ENCODE data around the gene FOXF2.

Gene FOXF2

DNA sequence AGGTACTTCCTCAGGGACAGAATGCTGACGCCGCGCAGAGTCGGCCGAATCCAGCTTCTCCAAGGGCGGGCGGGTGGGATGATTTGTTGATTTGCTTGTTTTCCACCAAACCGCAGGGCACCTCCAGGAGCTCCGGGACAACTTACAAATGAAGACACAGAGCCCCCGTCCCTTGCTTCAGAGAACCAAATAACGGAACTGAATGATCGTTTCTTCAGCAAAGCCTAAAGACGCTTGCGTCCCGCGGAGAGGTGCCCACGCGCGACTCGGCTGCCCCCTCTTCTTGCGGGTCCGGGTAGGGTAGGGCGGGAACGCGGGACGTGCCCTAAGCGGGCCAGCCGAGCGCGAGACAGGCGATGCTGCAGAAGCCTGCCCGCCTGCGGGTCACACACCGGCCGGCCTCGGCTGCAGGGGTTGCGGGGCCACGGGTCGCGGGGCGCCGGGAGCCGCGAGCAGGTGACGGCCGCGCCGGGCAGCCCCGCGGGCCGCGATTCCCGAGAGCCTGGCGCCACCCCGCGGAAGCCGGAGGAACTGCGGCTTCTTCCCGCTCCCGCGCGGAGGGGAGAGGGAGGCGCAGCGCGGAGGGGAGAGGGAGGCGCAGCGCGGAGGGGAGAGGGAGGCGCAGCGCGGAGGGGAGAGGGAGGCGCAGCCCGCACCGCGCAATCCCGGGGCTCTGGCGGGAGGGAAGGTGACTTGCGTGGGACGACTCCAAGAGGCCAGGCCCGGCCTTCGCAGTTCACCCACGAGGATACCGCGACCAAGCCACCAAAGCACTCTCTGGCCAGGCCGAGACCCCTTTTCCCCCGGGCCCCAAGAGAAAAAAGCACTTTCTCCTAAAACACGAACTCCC lies 7.7 kb upstream of the FOXF2 start:
- in situ Hi-C loops (cut with HindIII; ENCODE audit: low sequenced_read_pairs) = no loop called here
- no peak for DNase-seq (ENCODE audit: low read depth, low spot score)
- TF ChIP-seq, protein P1, sequence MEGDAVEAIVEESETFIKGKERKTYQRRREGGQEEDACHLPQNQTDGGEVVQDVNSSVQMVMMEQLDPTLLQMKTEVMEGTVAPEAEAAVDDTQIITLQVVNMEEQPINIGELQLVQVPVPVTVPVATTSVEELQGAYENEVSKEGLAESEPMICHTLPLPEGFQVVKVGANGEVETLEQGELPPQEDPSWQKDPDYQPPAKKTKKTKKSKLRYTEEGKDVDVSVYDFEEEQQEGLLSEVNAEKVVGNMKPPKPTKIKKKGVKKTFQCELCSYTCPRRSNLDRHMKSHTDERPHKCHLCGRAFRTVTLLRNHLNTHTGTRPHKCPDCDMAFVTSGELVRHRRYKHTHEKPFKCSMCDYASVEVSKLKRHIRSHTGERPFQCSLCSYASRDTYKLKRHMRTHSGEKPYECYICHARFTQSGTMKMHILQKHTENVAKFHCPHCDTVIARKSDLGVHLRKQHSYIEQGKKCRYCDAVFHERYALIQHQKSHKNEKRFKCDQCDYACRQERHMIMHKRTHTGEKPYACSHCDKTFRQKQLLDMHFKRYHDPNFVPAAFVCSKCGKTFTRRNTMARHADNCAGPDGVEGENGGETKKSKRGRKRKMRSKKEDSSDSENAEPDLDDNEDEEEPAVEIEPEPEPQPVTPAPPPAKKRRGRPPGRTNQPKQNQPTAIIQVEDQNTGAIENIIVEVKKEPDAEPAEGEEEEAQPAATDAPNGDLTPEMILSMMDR (IDR thresholded peaks at IDR 0.05; ENCODE audit: low read depth, low read length) = peak; percentile 68
- no peak overlapping the region for H3K4me3 ChIP-seq (ENCODE audit: low read depth, low read length)

DNA sequence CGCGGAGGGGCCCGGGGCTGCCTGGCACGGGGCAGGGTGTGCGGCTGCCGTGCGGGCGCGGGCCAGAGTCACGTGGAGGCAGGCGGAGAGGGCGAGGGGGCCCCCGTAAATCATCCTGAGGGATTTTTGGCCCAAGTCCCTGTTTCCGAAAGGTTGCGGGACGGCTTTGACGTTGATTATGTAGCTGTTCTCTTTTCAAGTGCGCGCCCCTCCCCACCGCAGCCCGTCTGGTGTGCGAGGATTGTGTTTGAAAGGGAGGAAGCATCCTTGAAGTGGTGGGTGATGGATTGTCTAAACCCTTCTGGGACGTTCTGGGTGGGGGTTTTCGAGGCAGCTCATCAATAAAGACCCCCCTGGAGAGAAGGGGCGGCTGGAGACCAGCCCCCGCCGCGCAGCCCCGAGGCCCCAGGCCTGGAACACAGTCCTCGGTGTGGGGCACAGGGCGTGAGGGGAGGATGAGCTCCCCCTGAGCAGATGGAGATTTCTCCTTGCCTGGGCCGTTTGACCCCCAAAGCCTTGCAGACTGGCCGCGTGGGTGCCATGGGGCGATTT lies 7.0 kb upstream of the FOXF2 start:
- in situ Hi-C loops (cut with HindIII; ENCODE audit: low sequenced_read_pairs) = no loop called here
- DNase-seq (ENCODE audit: low read depth, low spot score) = no peak
- H3K4me3 ChIP-seq (ENCODE audit: low read depth, low read length) = no peak overlapping the region
- TF ChIP-seq, protein P1 (IDR thresholded peaks at IDR 0.05; ENCODE audit: low read depth, low read length) = no peak

DNA sequence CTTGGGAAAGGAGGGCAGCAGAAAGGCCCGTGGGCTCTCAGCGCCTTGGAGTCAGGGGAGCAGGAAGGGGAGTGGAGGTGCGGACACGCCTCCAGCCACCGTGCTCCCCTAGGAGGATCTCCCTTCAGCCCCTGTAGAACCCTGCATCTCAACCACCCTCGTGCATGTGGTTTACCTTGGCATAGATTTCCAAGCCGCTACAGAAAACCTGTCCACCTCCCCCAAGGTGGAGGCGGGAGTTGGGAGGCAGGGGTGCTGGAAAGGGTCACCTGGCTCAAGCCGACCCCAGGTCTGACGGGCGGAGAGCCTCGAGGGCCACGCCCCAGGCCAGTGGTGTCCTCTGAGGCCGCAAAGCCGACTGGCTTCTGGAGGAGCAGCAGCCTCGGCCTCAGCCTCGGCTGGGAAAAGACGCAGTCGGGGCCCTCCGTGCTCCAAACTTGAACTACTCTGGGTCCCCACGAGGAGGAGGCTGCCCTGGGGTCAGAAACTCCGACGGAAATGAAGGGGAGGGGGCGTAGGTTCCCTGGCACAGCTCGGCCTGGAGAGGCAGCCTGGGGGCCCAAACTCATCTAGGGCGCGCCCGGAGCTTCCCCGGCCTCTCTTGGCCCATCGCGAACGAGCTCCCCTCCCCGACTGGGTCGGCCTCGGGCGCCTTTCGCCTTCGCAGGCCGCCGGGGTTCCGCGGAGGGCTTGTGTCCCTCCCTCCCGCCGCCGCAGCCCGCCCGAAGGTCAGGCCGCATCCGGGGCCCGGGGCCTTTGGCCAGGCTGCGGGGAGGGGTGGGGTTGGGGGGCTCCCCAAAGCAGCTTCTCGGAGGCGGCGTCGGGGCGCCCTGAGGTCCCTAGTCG lies 6.3 kb upstream of the FOXF2 start:
- DNase-seq (ENCODE audit: low read depth, low spot score) = no peak
- in situ Hi-C loops (cut with HindIII; ENCODE audit: low sequenced_read_pairs) = no loop called here
- H3K4me3 ChIP-seq (ENCODE audit: low read depth, low read length) = no peak overlapping the region
- TF ChIP-seq, protein P1 (IDR thresholded peaks at IDR 0.05; ENCODE audit: low read depth, low read length) = no peak

- in situ Hi-C loops (cut with HindIII; ENCODE audit: low sequenced_read_pairs) = no loop called here
- TF ChIP-seq, protein P1 (IDR thresholded peaks at IDR 0.05; ENCODE audit: low read depth, low read length) = no peak
- no peak for DNase-seq (ENCODE audit: low read depth, low spot score)
- H3K4me3 ChIP-seq (ENCODE audit: low read depth, low read length) = no peak overlapping the region
Observed at GRCh38 chr6:1383729-1384548, 5.4 kb upstream of the FOXF2 start.

DNA sequence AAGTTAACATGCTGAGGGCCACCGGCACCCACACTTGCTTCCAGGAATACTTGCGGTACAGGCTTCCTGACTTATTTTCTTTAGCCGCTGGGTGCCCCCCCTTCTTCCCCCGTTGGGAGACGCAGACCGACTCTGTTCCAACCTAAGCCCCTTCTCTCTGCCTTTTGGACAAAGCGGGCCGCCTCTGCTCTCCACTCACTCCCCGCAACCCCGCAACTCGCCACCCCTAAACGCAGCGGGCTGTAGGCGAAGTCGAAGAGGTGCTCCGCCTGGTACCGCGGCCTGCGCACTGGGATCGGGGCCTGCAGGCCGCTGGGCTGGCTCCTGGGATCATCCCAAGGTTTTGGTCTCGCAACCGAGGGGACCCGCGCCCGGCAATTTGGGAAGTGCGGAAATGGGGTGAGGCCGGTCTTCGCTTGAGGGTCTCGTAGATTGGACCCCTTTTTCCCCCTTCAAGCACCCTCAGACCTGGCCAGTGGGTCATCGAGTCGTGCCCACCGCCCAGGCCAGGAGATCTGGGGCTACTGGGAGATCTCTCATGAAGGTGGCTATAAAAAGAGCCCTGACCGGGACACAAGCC lies 4.7 kb upstream of the FOXF2 start:
- in situ Hi-C loops (cut with HindIII; ENCODE audit: low sequenced_read_pairs) = no loop called here
- no peak for DNase-seq (ENCODE audit: low read depth, low spot score)
- TF ChIP-seq, protein P1 (IDR thresholded peaks at IDR 0.05; ENCODE audit: low read depth, low read length) = no peak
- H3K4me3 ChIP-seq (ENCODE audit: low read depth, low read length) = no peak overlapping the region
